ENCODE measurements around the gene ALDH9A1.

DNA sequence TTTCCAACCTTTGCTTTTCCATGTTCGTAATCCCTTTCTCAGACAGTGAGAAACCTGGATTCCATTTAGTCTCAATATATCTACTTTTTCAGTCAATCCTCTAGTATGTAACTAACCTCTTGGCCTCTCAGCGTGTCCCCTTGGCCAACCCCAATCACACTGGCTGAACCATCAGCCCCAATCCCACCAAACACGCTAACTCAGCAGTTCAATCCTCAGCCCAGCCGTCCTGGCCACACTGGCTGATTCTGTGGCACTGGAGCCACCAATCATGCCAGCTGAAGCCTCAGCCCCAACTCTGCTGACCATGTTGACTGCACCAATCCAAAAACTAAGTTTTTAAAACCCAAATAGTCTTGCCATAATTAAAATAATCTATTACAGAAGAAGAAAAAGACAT lies 73.9 kb downstream of the ALDH9A1 start:
- TF ChIP-seq EZH2phosphoT487 (IDR thresholded peaks at IDR 0.05; ENCODE audit: insufficient read depth, low read depth) (no peak), EZH2 (IDR thresholded peaks at IDR 0.05; ENCODE audit: insufficient read depth, poor library complexity, severe bottlenecking) (no peak)
